Glutamatergic neuron (in vitro differentiated cells): ENCODE data around the gene TMEM214. TPM values are rescaled to one million over a fixed set of nuclear protein-coding genes. Genes with fewer than 3 reads are reported as not detected.

Experiments
- DNase-seq: peaks from one replicate; pipeline ENCODE4 v3.0.0; 2022
- H3K27ac Mint-ChIP-seq: one replicate; pipeline ENCODE4 v1.8.0; 2020; ENCODE audit warnings: mild to moderate bottlenecking, mixed read lengths, inconsistent platforms; ENCODE audit not compliant: unreplicated experiment
- H3K27me3 Mint-ChIP-seq: one replicate; pipeline ENCODE4 v1.8.0; 2020; ENCODE audit warnings: mild to moderate bottlenecking, moderate library complexity, mixed read lengths, inconsistent platforms; ENCODE audit not compliant: unreplicated experiment
- H3K36me3 Mint-ChIP-seq: one replicate; pipeline ENCODE4 v1.8.0; 2020; ENCODE audit warnings: mild to moderate bottlenecking, mixed read lengths, inconsistent platforms; ENCODE audit not compliant: unreplicated experiment
- H3K4me1 Mint-ChIP-seq: one replicate; pipeline ENCODE4 v1.8.0; 2020; ENCODE audit warnings: mild to moderate bottlenecking, low read depth, mixed read lengths, inconsistent platforms; ENCODE audit not compliant: unreplicated experiment
- H3K4me3 Mint-ChIP-seq: one replicate; pipeline ENCODE4 v1.8.0; 2020; ENCODE audit warnings: mild to moderate bottlenecking, mixed read lengths, inconsistent platforms; ENCODE audit not compliant: unreplicated experiment
- H3K9me3 Mint-ChIP-seq: one replicate; pipeline ENCODE4 v1.8.0; 2020; ENCODE audit warnings: mild to moderate bottlenecking, moderate library complexity, mixed read lengths, inconsistent platforms; ENCODE audit not compliant: unreplicated experiment
- total RNA-seq: library from RNA; stranded (reverse); fragmentation: NEBNext Ultra II Directional; extraction: Animal tissue kit (Norgen Biotek cat#: 25700); gene quantifications from one replicate; pipeline ENCODE4 v1.2.1, GENCODE V29; 2021; ENCODE audit not compliant: unreplicated experiment
- TF ChIP-seq, protein P1 (sequence below): fragments of 200-600 bp; sonication (generic); IDR thresholded peaks from one replicate; pipeline ENCODE4 v1.5.0; 2021; ENCODE audit not compliant: partially characterized antibody, unreplicated experiment

The TMEM214 gene
- total RNA-seq, 1 donor from 2014 or later: 35.8 TPM

DNA sequence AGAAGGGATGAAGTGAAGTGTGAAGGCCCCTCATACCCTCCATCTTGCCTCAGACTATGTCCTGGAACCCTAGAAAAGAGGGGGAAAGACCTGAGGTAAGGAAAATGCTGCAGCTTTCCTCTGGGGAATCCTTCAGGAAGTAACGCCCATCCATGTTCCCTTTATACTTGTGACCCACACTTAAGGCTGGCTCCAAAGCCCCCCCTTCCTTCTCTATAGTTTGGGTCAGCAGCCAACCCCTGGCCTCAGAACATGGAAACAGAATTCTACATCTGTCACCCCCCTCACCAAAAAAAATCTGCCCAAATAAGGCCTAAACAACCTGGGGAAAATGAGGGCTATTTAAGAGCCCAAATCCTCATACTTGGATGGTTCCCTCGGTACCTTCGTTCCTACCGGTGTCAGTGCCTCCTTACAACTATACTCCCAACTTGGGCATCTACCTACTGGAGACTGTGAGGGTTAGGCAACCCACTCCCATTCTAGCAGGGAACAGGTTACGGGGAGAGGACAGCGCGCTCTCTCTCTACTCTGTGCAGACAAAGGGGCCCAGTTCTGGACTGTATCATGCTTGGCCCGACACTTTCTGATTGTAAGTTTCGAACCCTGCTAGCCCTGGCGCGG, 38.0 kb downstream of the TMEM214 start:
- peak overlapping the region; percentile 89 for H3K27ac Mint-ChIP-seq
- H3K4me1 Mint-ChIP-seq: peaks cover 22% of the 10 kb centered on the region
- no peak for DNase-seq
- peaks cover 8% of the 10 kb centered on the region for H3K27me3 Mint-ChIP-seq
- H3K36me3 Mint-ChIP-seq: no peaks in the 10 kb centered on the region
- peak overlapping the region; percentile 97 for H3K4me3 Mint-ChIP-seq
- TF ChIP-seq, protein P1, sequence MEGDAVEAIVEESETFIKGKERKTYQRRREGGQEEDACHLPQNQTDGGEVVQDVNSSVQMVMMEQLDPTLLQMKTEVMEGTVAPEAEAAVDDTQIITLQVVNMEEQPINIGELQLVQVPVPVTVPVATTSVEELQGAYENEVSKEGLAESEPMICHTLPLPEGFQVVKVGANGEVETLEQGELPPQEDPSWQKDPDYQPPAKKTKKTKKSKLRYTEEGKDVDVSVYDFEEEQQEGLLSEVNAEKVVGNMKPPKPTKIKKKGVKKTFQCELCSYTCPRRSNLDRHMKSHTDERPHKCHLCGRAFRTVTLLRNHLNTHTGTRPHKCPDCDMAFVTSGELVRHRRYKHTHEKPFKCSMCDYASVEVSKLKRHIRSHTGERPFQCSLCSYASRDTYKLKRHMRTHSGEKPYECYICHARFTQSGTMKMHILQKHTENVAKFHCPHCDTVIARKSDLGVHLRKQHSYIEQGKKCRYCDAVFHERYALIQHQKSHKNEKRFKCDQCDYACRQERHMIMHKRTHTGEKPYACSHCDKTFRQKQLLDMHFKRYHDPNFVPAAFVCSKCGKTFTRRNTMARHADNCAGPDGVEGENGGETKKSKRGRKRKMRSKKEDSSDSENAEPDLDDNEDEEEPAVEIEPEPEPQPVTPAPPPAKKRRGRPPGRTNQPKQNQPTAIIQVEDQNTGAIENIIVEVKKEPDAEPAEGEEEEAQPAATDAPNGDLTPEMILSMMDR: no peak
- H3K9me3 Mint-ChIP-seq: peaks cover 14% of the 10 kb centered on the region

DNA sequence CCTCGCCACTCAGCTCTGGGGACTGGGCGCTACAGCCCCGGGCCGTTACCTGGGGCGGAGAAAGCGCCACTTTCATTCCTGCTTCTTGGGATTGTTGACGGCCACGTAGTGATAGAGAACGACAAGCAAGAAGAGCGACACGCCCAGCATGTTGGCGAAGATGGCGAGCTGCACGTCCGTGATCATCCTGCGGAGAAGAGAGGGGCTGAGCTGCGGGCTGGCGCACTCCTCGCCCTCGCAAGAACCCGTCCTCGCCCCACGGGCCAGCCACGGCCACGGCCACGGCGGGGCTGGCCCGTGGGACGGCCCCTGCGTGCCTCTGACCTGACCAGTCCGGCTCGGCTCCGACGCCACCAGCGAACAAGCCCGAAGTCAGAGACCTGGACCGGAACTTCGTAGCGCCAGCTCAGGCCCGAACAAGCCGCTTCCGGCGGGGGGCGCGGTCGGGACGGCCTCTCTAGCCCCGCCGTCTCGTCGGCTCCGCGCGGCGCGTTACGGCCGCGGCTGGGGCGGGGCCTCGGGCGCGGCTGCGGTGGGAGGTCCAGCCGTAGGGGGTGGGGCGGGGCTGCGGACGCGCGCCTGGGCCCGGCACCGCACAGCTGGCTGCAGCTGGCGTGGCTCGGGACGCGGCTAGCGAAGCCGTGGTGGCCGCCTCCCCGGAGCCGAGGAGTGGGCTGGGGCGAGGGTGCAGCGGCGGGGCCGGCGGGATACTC, 38.7 kb downstream of the TMEM214 start, which contains the start of gene OST4:
Gene OST4, minus strand, starts transcription at position 378 of the 713 bp plus-strand sequence.
- H3K27me3 Mint-ChIP-seq: peaks cover 8% of the 10 kb centered on the region
- H3K4me1 Mint-ChIP-seq: peaks cover 26% of the 10 kb centered on the region
- peaks cover 5% of the 10 kb centered on the region for H3K36me3 Mint-ChIP-seq
- H3K4me3 Mint-ChIP-seq: peak within 1 kb of the TSS; percentile 97
- peaks cover 12% of the 10 kb centered on the region for H3K9me3 Mint-ChIP-seq
- TF ChIP-seq, protein P1: no peak
- DNase-seq: peak; percentile 94
- peak within 1 kb of the TSS; percentile 89 for H3K27ac Mint-ChIP-seq

DNA sequence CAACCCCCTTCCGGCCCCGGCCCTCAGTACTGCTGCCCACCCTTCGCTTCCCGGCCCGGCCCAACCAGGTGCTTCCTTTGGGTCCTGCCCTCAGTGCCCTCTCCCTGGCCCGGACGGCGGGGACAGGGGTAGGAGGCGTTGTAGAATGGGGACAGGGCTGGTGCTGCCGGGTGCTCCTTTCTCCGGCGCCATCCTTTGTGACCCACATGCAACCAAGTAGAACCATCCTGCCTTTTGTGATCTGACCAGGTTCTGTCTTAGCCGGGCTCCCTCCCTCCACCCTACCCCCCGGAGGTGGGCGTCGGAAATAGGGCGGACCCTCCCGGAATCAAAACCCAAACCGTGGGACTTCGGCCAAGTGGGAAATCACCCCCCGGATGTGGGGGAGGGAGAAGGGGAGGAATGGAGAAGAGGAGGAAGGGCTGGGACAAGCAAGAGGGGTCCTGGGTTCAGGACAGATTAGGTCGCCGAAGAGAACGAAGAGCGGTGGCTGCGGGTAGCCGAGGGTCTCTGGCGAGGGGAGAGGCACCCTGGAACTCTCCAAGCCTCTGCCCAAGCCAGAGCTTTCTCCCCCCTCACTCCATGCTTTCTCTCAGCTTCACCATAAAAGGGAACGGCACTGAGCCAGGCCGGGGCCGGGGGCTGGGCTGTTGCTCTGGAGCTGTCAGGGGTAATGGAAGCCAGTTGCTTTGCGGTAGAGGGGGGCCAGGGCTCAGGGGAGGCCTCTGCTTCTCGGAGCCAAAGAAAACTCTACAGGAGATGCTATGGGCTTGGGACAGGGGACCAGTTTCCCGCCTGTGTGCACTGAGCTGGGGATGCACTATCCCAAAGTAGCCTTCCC, 39.4 kb downstream of the TMEM214 start:
- peak; percentile 62 for DNase-seq
- Mint-ChIP-seq H3K4me1 (peaks cover 31% of the 10 kb centered on the region), H3K36me3 (peaks cover 5% of the 10 kb centered on the region), H3K9me3 (peaks cover 12% of the 10 kb centered on the region), H3K4me3 (peak overlapping the region; percentile 89), H3K27ac (peak overlapping the region; percentile 76), H3K27me3 (peaks cover 8% of the 10 kb centered on the region)
- TF ChIP-seq, protein P1: no peak

DNA sequence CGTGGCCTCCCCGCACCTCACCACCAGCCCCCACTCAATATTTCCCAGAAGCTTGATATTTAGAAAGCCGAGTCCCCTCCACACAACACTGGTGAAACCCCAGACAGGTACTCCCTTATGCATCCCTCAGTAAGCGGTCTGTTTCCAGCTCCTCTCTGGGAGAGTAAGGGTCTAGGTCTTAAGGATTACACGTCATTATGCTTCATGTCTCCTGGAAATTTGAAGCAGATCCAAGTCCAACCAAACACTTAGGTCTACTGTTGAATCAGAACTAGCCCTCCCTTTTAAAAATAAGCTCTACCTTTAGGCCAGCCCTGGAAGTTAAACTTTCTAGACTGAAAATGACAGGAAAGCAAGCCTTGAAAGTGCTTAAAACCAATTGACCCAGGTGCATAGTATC, 40.2 kb downstream of the TMEM214 start:
- no peak overlapping the region for H3K27ac Mint-ChIP-seq
- H3K36me3 Mint-ChIP-seq: peaks cover 5% of the 10 kb centered on the region
- peak overlapping the region; percentile 89 for H3K4me3 Mint-ChIP-seq
- H3K4me1 Mint-ChIP-seq: peaks cover 35% of the 10 kb centered on the region
- DNase-seq: no peak
- TF ChIP-seq, protein P1: no peak
- peaks cover 9% of the 10 kb centered on the region for H3K27me3 Mint-ChIP-seq
- peaks cover 16% of the 10 kb centered on the region for H3K9me3 Mint-ChIP-seq
